PFSK-1 (cell line): ENCODE data around the gene MIDN.

Experiments used
- FOXP2 ChIP-seq: optimal IDR thresholded peaks from 2 replicates; pipeline ENCODE3; 2011; ENCODE audit warnings: borderline replicate concordance, control low read depth, inconsistent platforms; ENCODE audit not compliant: insufficient read depth; ENCODE audit errors: extremely low read length, extremely low read depth
- POLR2AphosphoS5 ChIP-seq: IDR thresholded peaks from 2 replicates; pipeline ENCODE4 v1.6.1; 2012; ENCODE audit warnings: low read depth, mild to moderate bottlenecking, control low read depth, low read length, moderate library complexity
- SIN3A ChIP-seq: IDR thresholded peaks from 2 replicates; pipeline ENCODE4 v1.6.1; 2012; ENCODE audit warnings: mild to moderate bottlenecking, low read length, moderate library complexity, borderline replicate concordance; ENCODE audit not compliant: insufficient read depth
- TAF1 ChIP-seq: IDR thresholded peaks from 2 replicates; pipeline ENCODE4 v1.6.1; 2012; ENCODE audit warnings: low read length, control low read depth, borderline replicate concordance; ENCODE audit not compliant: insufficient read depth
- TF ChIP-seq, protein P1 (sequence below), 2 experiments: IDR thresholded peaks; 2 replicates each; pipeline versions ENCODE4 v1.6.1 to v1.8.0; 2011 to 2012; ENCODE audit warnings: low read depth in 2 of 2, low read length in 2 of 2, control low read depth in 1 of 2, inconsistent platforms in 1 of 2, mild to moderate bottlenecking in 1 of 2, moderate library complexity in 1 of 2; ENCODE audit not compliant: insufficient read depth in 1 of 2

The MIDN gene

DNA sequence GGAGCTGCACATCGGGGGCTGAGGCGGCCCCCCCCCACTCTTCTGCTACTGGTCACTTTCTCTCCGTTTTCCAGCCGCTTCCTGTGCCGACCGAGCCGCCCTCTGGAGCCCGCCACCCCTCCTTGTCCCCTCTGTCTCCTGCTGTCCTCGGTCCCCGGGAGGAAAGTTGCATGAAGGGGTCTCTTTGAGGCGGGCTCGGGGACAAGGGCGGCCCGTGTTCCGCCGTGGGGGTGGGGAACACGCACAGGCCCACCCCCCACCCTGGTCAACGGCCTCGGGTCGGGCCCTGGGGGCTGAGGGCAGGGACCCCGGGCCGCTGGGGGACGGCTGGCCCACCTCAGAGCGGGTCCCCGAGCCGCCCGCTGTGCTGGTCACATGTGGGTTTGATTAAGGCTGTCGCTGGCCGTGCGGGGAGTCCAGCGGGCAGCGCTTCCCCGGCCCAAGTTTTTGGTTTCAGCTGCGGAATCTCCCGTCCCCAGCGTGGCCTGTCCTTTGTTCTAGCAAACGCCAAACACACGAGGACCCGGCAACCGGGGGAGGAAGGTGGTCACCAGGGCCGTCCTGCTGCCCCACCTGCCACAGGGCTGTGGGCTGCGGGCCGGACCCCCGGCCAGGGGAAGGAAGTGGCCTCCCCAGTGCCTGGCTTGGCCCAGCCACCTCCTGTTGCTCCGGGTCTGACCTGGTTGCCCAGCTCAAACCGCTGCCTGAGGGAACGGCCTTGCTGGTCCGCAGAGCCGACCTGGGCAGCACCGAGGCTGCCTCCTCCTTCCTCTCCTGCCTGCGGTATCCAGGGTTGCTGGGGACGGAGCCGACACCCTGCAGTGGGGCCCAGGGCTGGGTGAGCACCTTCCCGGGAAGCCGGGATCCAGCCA lies 39.2 kb downstream of the MIDN start:
- TF ChIP-seq FOXP2 = peak; percentile 10
- TF ChIP-seq POLR2AphosphoS5 = no peak
- TF ChIP-seq SIN3A = no peak
- TF ChIP-seq, protein P1, sequence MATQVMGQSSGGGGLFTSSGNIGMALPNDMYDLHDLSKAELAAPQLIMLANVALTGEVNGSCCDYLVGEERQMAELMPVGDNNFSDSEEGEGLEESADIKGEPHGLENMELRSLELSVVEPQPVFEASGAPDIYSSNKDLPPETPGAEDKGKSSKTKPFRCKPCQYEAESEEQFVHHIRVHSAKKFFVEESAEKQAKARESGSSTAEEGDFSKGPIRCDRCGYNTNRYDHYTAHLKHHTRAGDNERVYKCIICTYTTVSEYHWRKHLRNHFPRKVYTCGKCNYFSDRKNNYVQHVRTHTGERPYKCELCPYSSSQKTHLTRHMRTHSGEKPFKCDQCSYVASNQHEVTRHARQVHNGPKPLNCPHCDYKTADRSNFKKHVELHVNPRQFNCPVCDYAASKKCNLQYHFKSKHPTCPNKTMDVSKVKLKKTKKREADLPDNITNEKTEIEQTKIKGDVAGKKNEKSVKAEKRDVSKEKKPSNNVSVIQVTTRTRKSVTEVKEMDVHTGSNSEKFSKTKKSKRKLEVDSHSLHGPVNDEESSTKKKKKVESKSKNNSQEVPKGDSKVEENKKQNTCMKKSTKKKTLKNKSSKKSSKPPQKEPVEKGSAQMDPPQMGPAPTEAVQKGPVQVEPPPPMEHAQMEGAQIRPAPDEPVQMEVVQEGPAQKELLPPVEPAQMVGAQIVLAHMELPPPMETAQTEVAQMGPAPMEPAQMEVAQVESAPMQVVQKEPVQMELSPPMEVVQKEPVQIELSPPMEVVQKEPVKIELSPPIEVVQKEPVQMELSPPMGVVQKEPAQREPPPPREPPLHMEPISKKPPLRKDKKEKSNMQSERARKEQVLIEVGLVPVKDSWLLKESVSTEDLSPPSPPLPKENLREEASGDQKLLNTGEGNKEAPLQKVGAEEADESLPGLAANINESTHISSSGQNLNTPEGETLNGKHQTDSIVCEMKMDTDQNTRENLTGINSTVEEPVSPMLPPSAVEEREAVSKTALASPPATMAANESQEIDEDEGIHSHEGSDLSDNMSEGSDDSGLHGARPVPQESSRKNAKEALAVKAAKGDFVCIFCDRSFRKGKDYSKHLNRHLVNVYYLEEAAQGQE (IDR thresholded peaks at IDR 0.05; ENCODE audit: insufficient read depth in 1 of 2, low read depth in 2 of 2, low read length in 2 of 2) = no peak

DNA sequence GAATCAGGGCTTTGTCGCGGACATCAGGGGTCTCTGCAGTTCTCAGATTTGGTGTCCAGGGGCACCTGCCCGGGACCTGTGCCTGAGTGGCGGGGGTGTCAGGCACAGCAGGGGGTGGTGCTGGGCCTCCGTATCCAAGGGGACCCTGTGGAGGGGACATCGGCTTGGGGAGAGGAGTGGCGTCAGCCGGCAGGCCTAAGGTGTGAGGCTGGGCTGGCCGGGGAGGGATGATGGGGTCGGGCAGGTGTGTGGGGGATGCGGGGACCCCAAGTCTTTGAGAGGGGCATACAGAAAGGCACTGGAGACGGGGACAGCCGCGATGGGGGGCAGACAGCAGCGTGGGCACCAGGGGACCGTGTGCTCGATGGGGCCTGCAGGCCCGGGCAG lies 39.8 kb downstream of the MIDN start:
- TF ChIP-seq POLR2AphosphoS5 (no peak), FOXP2 (no peak), TAF1 (no peak), SIN3A (no peak)
- TF ChIP-seq, protein P1 (IDR thresholded peaks at IDR 0.05; ENCODE audit: insufficient read depth in 1 of 2, low read depth in 2 of 2, low read length in 2 of 2) = no peak

DNA sequence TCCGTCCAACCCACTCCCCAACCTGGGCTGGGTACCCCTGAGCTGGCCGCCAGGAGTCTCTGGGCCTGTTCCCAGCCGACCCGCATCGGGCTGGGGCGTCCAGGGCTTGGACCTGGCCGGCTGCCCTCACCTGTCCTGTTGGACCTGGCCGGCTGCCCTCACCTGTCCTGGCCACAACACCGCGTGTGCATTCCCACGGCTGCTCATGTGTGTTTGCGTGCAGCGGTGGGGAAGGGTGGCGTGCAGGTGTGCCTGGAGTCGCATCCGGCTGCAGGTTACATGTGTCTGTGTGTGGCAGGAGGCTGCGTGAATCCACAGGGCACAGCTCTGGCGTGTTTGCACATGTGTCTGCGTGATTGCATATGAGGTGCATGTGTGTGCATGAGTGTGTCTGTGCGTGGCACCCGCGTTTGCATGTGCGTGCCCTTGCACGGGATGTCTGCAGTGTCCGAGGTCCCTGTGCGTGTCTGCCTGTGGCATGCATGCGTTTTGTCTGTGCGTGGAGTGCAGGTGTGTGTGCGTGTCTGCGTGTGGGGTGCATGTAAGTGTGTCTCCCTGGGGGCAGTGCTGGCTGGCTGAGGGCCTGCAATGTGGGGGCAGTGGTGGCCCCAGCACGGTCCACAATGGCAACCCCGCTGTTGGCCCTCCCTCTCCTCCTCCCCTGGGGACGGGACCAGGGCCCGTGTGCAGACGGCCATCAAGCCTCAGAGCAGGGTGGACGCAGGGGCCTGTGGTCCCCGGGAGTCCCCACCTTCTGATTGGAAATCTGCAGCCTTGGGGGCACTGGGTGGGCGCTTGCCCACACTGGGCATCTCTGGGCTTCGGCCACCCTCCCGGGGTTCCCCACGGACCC lies 40.7 kb downstream of the MIDN start:
- no peak for TF ChIP-seq FOXP2
- TF ChIP-seq, protein P1 (IDR thresholded peaks at IDR 0.05; ENCODE audit: insufficient read depth in 1 of 2, low read depth in 2 of 2, low read length in 2 of 2) = no peak
- TF ChIP-seq TAF1 = no peak
- TF ChIP-seq POLR2AphosphoS5 = no peak
- TF ChIP-seq SIN3A = no peak

DNA sequence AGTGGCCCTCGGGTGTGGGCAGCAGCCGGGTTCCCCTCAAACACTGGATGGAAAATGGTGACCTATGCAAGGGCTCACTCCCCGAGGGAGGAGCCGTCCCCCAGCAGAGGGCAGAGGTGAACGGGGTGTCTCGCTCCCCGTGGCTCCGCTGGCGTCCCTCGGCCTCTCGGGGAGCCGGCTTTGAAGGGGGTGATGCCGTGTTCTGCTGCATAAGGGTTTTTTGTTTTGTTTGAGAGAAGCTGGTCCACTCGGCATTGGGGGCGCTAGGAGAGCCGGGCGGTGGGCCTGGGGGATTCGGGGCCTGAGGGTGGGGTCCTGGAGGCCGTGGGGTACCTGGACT lies 41.3 kb downstream of the MIDN start:
- no peak for TF ChIP-seq POLR2AphosphoS5
- TF ChIP-seq, protein P1 (IDR thresholded peaks at IDR 0.05; ENCODE audit: insufficient read depth in 1 of 2, low read depth in 2 of 2, low read length in 2 of 2) = no peak
